NCI-H128 (cell line): ENCODE results near the gene KCNJ15.

Experiments used
- DNase-seq: peaks from one replicate; lab custom pipeline; 2025; ENCODE audit not compliant: unreplicated experiment; lab: John Stamatoyannopoulos, UW

The KCNJ15 gene

DNA sequence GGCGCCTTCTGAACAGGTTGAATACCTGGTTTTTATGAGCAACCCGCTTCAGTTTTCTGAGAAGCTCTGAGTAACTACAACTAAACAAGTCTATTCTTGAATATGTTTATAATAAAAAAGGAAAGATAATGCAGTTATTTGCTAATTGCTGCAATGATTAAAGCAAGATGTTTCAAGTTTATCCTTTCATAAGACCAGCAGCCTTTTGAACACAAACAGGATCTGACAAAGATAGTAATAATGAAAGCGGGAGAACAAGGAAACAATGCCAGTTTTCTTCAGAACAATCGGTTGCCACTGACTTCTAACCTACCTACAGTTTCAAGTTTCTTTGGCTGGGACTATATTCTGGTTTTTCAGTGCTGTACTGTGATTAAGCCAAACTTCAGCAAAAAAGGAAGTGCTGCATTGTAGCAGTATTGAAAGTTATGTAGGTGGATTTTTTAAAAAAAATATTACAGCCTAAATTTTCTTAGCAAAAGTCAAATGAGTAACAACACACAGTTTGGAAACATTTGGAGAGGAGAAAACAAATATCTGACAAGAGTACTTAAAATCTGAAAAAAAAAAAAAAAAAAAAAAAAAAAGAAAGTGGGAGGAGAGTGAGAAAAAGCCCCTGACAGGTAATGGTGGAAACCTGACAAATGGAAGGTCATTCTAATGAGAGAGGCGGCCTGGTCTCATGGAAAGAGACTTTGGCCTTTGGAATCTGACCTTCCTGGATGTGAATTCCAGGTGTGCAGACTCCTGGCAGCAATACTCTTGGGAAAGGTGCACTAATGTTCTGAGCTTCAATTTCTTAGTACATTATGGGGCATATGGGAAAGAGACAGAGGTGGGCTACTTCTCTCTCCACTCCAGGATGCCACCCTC is 11.4 kb downstream of the KCNJ15 start:
- no peak for DNase-seq

DNA sequence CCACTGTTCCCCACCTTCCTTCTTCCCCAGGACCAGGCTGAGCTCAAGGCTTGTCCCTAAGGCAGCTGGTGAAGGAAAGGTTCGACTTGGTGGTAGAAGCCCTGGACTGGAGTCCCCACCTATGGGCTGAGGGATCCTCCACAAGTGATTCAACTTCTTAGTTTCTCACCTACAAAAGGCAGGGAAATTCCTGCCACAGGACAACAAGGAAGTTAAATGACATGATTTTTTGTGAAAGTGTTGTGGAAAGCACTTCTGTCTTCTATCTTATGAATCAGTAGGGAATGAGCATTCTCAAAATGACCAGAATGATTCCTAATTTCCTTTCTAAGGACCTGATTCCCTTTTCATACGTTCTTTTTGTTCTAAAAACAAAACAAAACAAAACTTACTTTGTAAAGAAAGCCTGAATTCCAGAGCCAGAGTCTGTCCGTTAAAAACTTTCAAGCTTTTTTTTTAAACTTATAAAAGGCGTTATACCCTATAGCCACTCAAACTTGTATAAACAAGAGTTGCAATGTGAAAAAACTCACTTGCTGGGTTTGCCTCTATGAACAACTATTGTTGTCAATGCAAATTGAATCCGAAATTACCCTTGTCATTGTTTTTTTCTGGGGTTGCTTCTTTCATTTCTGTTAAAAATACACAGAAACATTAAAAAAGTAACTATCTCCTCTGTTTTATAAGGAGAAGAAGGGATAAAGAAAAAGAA is 12.2 kb downstream of the KCNJ15 start:
- DNase-seq: no peak

DNA sequence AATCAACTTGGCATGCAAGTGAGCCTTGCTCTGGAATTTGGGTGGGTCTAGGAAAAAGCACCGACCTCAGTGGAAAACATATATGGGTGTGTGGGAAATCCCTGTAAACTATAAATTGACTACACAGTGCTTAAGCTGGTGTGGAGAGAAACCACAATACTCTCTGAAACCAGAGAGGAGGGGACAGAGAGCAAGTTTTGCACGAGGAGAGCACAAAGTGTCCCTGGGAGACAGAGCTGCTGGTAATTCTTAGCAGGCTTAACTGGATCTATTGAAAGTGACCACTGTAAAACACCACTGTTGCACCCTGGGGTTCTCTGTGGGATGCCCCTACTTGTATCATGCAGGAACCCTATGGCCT is 12.8 kb downstream of the KCNJ15 start:
- DNase-seq: no peak

DNA sequence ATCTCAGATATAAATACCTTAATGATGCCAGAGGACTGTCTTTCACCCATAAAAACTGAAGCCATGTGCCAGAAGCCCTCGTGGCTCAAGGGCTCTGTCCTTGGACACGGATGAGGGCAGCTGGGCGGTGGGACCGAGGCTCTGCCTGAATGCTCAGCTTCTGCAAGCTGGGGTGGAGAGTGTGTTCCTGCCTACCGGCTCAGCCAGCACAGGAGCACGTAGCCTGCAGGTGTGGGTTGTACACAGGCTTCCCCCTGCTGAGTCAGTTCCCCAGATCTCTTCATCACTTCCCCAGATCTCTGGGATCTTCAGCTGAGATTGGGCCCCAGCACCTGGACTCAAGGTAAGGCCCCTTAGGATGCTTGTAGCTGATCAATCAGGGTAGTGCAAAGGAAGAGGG is 15.4 kb downstream of the KCNJ15 start:
- no peak for DNase-seq

DNA sequence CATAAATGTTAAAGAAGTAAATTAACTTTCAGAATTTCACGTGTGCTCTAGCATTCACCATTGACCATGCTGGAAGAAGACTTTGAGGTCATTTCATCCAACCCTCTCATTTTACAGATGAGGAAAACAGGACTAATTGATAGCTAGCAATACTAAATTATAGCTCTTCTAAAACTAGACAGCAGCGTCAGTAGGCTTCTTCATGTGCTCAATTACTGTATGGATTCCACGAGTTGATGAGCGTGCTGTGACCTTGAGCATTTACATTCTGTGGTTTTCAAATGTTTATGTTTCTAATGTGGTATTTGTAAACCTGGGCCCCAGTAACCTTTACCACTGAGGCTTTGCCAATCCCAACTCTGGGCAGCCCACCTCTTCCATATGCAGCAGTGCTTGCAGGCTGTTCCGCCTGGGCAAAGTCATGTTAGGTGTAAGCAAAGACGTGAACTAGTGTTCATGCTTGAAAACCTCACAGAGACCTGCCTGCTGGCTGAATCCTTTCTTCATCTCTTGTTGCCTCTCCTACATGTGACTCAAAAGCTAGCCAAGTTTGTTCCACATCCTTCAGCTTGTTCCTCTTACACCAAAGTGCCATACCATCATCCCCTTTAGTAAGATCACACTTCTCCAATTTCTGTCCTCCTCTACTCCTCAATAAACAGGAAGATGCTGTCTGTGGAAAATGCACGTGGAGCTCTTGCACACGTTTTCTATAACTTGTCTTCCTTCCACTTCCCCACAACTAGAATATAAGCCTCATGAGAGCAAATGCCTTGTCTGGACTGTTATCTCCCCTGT is 17.2 kb downstream of the KCNJ15 start:
- no peak for DNase-seq

DNA sequence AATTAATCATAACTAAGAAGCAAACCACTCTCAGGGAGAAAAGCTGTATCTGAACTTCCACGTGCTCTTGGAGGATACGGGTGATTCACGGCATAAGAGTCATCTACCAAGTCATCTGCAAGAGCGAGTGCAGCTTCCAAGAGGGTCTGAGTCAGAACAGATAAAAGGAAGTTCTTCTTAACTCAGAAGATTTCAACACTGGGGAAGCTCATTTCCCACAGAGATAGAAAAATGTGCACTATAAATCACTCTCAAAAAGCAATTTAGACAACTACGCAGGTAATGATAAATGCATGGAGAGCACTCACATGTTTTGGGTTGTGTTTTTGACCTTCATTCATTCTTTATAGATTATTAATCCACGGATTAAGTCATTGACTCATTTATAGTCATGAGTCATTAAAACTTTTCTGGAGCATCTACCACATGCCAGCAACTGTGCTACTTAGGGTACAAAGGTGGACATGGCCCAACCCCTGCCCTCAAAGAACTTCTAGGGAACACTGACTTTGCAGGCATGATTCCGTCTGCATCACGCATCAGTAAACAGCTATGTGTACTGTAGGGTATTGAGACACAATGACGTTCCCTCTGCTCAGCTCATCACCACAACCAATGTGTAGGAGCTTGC is 20.8 kb downstream of the KCNJ15 start:
- DNase-seq: no peak

DNA sequence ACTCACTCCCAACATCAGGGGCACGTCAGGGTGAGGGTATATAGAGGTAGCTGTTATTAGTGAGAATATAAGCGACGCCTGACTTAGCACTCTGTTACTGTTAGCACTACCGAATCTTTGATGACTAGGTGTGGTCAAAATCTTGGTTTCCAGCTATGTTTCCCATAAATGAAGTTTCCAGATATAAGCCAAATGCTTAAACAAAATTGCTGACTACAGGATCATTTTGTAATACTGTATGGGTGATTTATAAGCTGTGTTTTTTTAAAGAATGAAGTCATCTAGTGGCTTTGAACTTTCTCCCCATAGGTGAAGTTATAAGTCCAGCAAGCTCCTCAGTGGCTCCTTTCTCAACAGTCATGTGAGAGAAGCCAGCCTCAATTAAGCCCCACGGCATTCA is 23.7 kb downstream of the KCNJ15 start:
- DNase-seq: no peak

DNA sequence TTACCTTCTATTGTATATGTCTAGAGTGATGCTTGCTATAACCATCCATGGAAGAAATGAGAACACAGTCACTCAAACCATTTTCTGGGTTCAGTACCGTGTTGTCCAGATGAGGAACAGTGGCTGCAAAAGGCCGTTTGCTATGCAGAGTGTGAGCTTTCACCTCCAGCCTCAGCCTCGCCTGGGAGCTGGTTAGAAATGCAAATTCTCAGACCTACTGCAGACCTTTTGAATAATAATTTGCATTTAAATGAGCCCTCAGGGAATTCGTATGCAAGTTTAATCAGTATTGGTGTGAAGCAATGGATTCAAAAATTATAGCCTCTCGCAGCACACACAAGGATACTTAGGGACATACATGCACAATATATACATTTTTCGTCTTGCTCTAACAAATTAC is 24.1 kb downstream of the KCNJ15 start:
- no peak for DNase-seq

DNA sequence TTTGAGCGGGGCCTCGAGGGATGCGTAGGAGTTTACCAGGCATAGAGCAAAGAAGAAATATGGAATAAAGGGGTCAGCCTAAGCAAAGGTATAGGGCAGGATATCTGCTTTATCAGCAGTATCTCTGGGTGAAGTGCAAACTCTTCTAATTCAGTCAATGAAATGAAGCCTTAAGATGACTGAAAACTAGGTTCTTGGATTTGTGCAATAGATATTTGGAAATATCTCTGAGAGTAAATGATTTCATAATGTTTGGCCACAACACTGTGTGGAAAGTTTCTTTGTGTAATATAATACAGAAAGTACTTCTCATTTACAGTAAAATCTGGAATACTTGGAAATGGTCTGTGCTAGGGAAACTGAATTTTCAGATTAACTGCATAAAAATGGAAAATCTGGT is 26.1 kb downstream of the KCNJ15 start:
- no peak for DNase-seq

DNA sequence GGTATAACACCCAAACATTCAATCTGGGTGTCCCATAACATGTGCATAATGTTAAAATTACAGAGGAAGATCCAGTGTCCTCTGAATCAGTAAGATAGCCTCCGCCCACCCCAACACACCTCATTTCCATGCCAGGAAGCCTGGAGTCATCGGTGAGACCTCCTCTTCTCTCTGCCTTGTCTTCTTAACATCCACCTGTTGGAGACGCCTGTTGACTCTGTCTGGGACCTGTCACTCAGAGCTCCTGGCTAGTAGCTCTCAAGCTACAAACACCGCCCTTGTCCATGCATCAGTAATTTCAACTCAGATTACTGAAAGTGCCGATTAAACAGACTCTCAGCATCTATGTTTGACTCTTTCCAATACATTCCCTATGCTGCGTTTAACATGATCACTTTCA is 27.4 kb downstream of the KCNJ15 start:
- no peak for DNase-seq

DNA sequence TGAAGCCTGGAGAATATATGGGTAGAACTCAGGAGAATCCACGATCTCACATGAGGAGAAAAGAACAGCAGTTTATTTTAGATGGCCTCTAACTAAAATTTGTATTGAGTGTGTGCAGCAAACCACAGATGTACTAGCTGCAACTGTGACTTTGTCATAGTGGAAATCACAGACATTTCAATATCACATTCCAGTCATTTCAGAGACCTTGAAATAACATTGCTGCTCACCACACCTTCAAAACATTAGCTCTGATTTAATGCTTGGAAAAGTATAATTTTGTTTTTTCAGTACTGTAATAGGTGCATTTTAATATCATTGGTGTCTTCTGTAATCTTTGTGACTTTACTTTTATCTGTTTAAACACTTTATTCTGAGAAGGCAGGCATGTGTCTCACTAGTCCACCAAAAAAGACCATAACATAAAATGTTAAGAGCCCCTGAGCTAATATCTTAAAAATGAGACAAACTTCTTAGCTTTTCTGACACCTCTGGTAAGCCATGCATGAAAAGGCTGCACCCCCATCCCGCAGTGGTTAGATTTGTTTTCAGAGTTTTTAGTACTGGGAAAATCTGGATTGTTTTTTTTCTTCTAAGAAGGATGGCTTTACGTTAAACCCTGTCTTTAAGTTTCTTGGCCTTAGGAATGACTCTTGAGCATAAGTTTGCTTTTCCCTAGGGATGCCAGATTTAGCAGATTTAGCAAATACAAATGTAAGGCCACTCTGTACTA is 30.1 kb downstream of the KCNJ15 start:
- no peak for DNase-seq

DNA sequence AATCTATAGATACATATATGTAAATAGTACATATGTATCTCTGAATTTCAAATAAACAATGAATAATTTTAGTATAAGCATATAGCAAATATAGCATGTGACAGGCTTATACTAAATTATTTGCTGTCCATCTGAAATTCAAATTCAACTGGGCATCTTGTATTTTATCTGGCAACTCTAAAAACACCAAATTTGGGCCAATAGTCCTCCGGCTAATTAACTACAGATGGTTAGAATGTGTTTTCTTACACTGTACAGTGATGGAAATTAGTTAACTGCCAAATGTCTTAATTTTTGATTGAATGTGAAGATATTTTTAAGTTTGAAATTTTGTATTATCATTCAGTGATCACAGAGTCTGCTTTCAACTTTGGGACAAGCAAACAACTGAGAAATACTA is 30.7 kb downstream of the KCNJ15 start:
- DNase-seq: no peak

DNA sequence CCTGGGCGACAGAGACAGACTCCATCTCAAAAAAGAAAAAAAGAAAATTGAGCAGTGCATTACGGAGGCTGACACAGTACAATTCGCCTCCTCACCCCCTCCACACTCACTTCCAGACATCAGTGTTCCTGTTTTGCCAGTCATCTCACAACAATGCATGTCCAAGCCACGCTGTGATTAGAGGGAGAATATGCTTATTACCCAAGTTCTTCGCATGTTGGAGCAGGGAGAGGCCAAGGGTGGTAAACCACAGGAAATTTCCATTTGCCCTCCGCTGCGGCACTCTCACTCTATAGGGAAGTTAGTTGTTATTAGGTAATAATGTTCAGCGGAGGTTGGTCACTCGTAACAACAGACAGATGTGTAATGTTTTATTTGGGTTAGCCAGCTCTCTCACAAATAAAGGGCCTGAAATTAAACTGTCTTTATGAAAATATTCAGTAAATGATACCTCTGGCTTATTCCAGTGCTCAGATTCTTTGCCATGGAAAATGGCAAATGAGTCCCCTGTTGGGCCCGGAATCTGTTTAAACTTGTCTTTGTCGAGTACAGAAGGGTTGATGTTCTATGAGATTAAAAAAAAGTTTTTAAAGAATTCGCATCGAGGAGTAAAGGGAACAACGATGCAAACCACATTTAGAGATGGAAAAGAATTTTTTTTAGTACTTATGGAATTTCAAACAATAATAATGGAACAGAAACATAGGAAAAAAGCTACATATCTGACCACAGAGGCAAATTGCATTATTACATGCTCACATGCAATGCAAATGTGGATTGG is 33.1 kb downstream of the KCNJ15 start:
- DNase-seq: no peak

DNA sequence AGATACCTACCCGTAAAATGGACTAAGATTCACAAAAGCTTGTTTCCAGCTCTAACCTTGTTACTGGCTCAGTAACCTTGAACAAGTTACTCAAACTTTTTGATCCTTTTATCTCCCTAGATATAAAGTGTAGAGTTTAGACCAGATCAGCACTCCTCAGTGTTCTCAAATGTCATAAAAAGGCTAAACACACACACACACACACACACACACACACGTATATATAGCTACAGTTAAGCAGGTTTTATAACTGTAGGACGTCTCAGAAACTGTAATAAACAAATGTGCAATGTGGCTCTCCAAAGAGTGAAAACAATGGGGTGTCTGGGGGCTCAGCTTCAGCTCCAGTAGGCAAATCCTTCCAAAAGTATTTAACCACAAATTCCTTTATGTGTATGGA is 34.0 kb downstream of the KCNJ15 start:
- no peak for DNase-seq

DNA sequence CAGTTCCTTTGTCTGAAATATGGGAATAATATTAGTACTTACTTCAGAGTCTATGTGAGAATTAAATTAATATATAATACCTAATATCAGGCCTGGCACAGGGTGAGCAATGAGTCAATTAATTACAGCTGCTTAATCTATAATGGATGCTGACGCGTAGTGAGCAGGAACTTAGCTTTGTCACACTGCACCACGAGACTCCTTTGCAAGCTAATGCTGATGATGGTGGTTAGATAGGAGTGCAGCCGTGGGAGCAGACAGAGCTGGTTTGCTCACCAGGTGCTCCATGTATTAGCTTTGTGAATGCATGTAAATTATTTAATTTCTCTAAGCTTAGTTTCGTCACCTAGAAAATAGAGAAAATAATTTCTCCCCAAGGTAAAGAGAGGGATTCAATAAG is 35.1 kb downstream of the KCNJ15 start:
- DNase-seq: no peak

DNA sequence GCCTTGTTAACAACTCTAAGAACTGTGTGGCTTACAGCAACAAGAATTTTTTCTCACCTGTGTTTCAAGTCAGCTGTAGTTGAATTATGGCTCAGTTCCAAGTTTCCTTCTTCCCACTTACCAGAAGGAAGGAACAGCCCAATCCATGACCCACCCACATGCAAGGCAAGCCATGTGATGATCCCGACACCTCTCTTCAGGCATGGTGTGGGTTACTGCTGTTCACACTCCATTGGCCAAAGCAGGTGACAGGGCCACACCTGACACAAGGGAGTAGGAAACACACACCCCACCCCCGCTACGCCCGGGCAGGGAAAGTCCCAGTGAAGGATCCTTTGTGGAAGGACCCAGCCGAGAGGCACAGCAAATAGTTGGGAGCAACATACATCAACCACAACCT is 36.3 kb downstream of the KCNJ15 start:
- DNase-seq: no peak

DNA sequence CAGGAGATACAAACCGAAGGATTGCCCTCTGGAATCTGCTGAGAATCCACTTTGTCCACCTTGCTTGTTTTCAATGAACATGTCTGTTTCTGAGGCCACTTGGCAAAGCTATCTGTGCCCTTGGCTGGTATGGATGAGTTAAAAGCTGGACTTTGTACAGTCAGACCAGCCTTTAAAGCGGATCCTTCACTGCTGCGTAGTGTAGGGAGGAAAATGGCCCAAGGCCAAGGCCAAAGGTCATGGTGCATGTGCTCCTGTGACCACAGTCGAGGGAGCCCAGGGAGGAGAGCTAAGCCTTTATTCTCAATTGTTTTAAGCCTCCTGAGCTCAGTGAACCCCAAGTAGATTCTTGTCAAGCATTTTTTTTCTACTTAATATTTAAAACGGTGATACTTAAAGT is 37.0 kb downstream of the KCNJ15 start:
- DNase-seq: no peak

DNA sequence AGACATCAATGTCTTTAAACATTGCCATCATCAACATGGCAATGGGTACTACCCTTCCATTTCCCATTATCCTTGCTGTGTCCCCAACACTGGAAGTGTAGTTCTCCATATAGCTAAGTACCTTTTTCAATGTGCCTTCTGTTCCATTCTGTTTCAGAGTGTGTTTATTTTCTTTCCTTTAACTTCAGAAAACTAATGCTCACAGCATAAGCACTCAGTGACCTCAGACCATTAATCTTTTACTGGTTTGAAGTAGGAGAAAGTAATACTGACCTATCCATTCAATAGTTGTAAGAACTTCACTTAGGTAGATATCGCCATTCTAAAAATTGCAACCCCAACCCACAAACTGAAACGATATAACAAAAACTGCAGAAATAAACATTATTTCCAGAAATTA is 37.8 kb downstream of the KCNJ15 start:
- DNase-seq: no peak

DNA sequence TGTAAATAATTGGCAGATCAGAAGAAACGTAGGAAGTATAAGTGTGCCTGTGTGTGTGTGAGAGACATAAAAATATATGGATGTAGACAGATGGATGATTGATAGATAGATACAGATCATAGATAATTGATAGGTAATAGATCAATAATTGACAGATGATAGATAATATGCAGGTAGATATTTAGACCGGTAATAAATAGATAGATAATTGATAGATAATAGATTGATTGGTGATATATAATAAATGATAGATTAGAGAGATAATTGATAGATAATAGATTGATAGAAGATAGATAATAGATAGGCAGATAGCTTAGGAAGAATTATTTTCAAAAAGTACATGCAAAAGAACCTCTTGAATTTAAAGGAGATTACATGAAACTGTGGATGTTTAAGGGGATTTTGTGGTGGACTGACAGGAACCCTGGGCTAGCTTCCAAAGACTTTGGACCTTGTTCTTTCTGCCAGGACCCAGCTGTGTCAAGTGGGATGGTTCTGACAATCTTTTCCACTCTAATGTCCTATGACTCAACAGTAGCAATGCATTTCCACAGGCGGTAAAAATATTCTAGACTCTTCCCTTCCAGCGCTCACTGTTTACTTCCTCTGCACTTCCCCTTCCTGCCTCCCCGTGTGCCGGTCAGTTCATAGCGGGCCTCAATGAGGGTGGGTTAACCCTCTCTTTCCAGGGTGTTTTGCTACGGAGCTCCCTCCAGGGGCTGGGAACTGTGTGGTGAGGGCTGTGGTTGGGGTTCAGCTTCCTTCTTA is 39.4 kb downstream of the KCNJ15 start:
- DNase-seq: no peak
